Subcutaneous preadipocyte (primary cell): Measurements from ENCODE around the gene DNASE1. TPM values are rescaled to one million over a fixed set of nuclear protein-coding genes. Genes with fewer than 3 reads are reported as not detected.

Experiments used
- total RNA-seq: library from RNA; depleted of rRNA; stranded (reverse); fragments of >200 nt; gene quantifications from 2 replicates; pipeline ENCODE4 v1.2.3, GENCODE V29; 2012

The DNASE1 gene
- 7.3 and 9.6 TPM in 2 replicates for total RNA-seq

GRCh38 chr16:3654249-3654991 lies at the start of gene DNASE1:
Gene DNASE1 (plus strand): TSS chr16:3654691. CDS start chr16:3655374, 683 bp downstream.

GRCh38 chr16:3611146-3611975 lies 43.1 kb upstream of the DNASE1 start, which contains the start of gene SLX4:
Gene SLX4 (minus strand): TSS chr16:3611606. CDS start chr16:3608964, 2,642 bp downstream.

Other genes starting within 250 kb of the DNASE1 start
- gene ZNF597, start 211.2 kb upstream of the DNASE1 start, total RNA-seq = 1.4 and 1.5 TPM in 2 replicates
- gene NAA60, start 211.0 kb upstream of the DNASE1 start, total RNA-seq = 10.3 and 10.4 TPM in 2 replicates
- gene C16orf90, start 159.2 kb upstream of the DNASE1 start, total RNA-seq = not detected in 2 replicates
- 12.5 and 17.6 TPM in 2 replicates for gene CLUAP1, start 153.7 kb upstream of the DNASE1 start, total RNA-seq
- gene NLRC3, start 77.3 kb upstream of the DNASE1 start, total RNA-seq = not detected in 2 replicates
- gene SLX4, start 43.1 kb upstream of the DNASE1 start, total RNA-seq = 5.5 and 8.0 TPM in 2 replicates
- 103 and 137 TPM in 2 replicates for gene TRAP1, start 62.8 kb downstream of the DNASE1 start, total RNA-seq
- gene CREBBP, start 226.0 kb downstream of the DNASE1 start, total RNA-seq = 26.1 and 31.9 TPM in 2 replicates